ENCODE results near the gene TRIM67.

The TRIM67 gene

GRCh38 chr1:231139659-231140654 lies 21.9 kb upstream of the TRIM67 start:
- peak; percentile 100 for DNase-seq (ENCODE audit: low read depth, low spot score)
- CTCF ChIA-PET = interaction anchor here (0.9 kb wide), 1 partner anchor 71 kb away, joined by 3 read pairs; no protein-coding TSS in a partner anchor
- H3K4me3 ChIP-seq (ENCODE audit: low read depth, low read length) = no peak overlapping the region
- POLR2A ChIA-PET = interaction anchor here (0.5 to 1.5 kb wide), 10 partner anchors 14 to 286 kb away, joined by 3 to 9 read pairs (median 4); partner anchors contain the start of gene FAM89A
- peak; percentile 12 for TF ChIP-seq CTCF (IDR thresholded peaks at IDR 0.05; ENCODE audit: insufficient read depth, low read length, missing control alignments)

GRCh38 chr1:231144416-231145193 lies 17.3 kb upstream of the TRIM67 start:
- ChIA-PET CTCF (no interaction called here), POLR2A (no interaction called here)
- no peak overlapping the region for H3K4me3 ChIP-seq (ENCODE audit: low read depth, low read length)
- TF ChIP-seq CTCF (IDR thresholded peaks at IDR 0.05; ENCODE audit: insufficient read depth, low read length, missing control alignments) = no peak
- no peak for DNase-seq (ENCODE audit: low read depth, low spot score)

GRCh38 chr1:231147896-231148295 lies 14.0 kb upstream of the TRIM67 start:
- DNase-seq (ENCODE audit: low read depth, low spot score) = no peak
- POLR2A ChIA-PET = no interaction called here

GRCh38 chr1:231151811-231152210 lies 10.0 kb upstream of the TRIM67 start:
- no peak overlapping the region for H3K4me3 ChIP-seq (ENCODE audit: low read depth, low read length)
- ChIA-PET POLR2A (no interaction called here), CTCF (interaction anchor here (1.0 kb wide), 1 partner anchor 170 kb away, joined by 3 read pairs; no protein-coding TSS in a partner anchor)
- TF ChIP-seq CTCF (IDR thresholded peaks at IDR 0.05; ENCODE audit: insufficient read depth, low read length, missing control alignments) = no peak
- no peak for DNase-seq (ENCODE audit: low read depth, low spot score)

More at GRCh38 chr1:231147896-231148295, 14.0 kb upstream of the TRIM67 start:
- H3K4me3 ChIP-seq (ENCODE audit: low read depth, low read length) = no peak overlapping the region
- CTCF ChIA-PET = interaction anchor here (1.0 kb wide), 1 partner anchor 349 kb away, joined by 4 read pairs; no protein-coding TSS in a partner anchor
- TF ChIP-seq CTCF (IDR thresholded peaks at IDR 0.05; ENCODE audit: insufficient read depth, low read length, missing control alignments) = no peak

- TF ChIP-seq CTCF (IDR thresholded peaks at IDR 0.05; ENCODE audit: insufficient read depth, low read length, missing control alignments) = no peak
- H3K4me3 ChIP-seq (ENCODE audit: low read depth, low read length) = no peak overlapping the region
- no peak for DNase-seq (ENCODE audit: low read depth, low spot score)
- ChIA-PET CTCF (no interaction called here), POLR2A (interaction anchor here (1.0 kb wide), 1 partner anchor 14 kb away, joined by 4 read pairs; no protein-coding TSS in a partner anchor)
Measured at GRCh38 chr1:231153726-231154125, 8.1 kb upstream of the TRIM67 start.

Data from AG04449 (cell line).